Astrocyte of the cerebellum (primary cell): ENCODE data around the gene ITM2C.
A peak's percentile ranks its signal among the peaks of the same experiment; 100 is the strongest.

Experiments used
- DNase-seq: peaks from one replicate; pipeline ENCODE4 v3.0.0-alpha.2; 2011; ENCODE audit warnings: low read depth
- H3K4me3 ChIP-seq: 2 replicates; pipeline ENCODE4 v1.5.1; 2011; ENCODE audit warnings: mild to moderate bottlenecking, low read depth, low read length, moderate library complexity
- in situ Hi-C: cut with HindIII; loops from 2 replicates; pipeline ENCODE4 v1.10.0; 2017; ENCODE audit warnings: low sequenced_read_pairs
- TF ChIP-seq, protein P1 (sequence below): IDR thresholded peaks from 2 replicates; pipeline ENCODE4 v1.5.1; 2012; ENCODE audit warnings: low read length, low read depth, moderate library complexity, mild to moderate bottlenecking; ENCODE audit errors: missing control alignments

ITM2C gene

DNA sequence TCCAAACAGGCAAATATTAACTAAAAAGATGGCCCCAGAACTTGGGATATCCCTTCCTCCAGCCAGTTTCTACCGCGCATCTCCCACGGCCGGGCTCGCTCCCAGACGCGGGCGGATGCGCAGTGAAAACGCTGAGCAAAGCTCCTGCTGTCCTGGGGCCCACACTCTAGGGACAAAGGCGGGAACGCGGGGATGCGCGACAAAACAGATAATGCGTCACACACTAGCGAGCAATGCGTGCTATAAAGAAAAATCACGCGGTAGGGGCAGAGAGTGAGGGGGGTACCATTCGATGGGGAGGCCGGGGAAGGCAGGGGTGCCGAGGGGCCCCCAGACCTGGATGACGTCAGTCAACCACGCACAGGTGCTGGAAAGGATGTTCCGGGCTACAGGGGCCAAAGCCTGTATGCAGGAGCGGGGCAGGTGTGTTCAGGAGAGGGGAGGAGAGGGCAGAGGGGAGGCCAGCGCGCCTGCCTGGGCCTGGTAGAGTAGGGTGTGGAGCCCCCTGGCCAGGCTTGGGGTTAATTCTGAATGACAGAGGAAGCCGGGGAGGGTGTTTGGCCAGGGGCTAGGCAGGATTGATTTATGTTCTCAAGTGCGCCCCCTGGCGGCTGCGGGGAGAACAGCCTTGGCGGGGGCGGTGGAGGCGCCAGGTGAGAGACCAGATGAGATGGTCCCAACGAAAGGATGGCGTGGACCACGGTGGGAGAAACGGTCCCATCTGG lies 14.9 kb upstream of the ITM2C start:
- DNase-seq: no peak
- in situ Hi-C loops: no loop called here
- TF ChIP-seq, protein P1, sequence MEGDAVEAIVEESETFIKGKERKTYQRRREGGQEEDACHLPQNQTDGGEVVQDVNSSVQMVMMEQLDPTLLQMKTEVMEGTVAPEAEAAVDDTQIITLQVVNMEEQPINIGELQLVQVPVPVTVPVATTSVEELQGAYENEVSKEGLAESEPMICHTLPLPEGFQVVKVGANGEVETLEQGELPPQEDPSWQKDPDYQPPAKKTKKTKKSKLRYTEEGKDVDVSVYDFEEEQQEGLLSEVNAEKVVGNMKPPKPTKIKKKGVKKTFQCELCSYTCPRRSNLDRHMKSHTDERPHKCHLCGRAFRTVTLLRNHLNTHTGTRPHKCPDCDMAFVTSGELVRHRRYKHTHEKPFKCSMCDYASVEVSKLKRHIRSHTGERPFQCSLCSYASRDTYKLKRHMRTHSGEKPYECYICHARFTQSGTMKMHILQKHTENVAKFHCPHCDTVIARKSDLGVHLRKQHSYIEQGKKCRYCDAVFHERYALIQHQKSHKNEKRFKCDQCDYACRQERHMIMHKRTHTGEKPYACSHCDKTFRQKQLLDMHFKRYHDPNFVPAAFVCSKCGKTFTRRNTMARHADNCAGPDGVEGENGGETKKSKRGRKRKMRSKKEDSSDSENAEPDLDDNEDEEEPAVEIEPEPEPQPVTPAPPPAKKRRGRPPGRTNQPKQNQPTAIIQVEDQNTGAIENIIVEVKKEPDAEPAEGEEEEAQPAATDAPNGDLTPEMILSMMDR: peak; percentile 70
- no peak overlapping the region for H3K4me3 ChIP-seq

GRCh38 chr2:230850358-230850658 lies 14.4 kb upstream of the ITM2C start:
- H3K4me3 ChIP-seq: no peak overlapping the region
- in situ Hi-C loops: no loop called here
- DNase-seq: no peak
- TF ChIP-seq, protein P1: no peak

GRCh38 chr2:230852113-230852512 lies 12.6 kb upstream of the ITM2C start:
- in situ Hi-C loops: no loop called here
- no peak for DNase-seq
- TF ChIP-seq, protein P1: no peak
- H3K4me3 ChIP-seq: no peak overlapping the region

- in situ Hi-C loops: no loop called here
- H3K4me3 ChIP-seq: no peak overlapping the region
- TF ChIP-seq, protein P1: no peak
- no peak for DNase-seq
Observed at GRCh38 chr2:230861552-230862255, 3.0 kb upstream of the ITM2C start.

- DNase-seq: no peak
- in situ Hi-C loops: no loop called here
- no peak overlapping the region for H3K4me3 ChIP-seq
- TF ChIP-seq, protein P1: no peak
Observed at GRCh38 chr2:230862292-230862691, 2.5 kb upstream of the ITM2C start.

DNA sequence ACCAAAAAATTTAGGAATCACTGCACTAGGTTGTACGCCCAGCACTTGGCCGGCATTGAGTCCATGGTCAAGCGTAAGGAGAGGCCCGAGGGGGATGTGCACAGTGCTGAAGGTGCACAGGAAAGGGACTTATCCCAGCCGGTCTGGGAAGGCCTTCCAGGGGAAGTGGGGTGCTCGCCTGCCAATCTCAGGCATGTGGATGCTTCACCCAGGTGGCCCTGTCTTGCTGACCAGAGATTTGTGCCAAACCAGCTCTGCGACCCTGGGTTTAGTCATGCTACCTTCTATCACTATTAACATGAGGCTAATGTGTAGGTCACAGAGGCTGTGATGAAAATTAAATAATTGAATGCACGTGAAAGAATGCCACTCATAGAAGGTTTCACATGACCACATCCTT lies 1.7 kb upstream of the ITM2C start:
- no peak overlapping the region for H3K4me3 ChIP-seq
- in situ Hi-C loops: no loop called here
- DNase-seq: no peak
- TF ChIP-seq, protein P1: no peak
